Measurements from ENCODE around the gene IGSF23. TPM values are rescaled to one million over a fixed set of nuclear protein-coding genes. Genes with fewer than 3 reads are reported as not detected.
A peak's percentile ranks its signal among the peaks of the same experiment; 100 is the strongest.
"Not testable (repeated sequence)": the region's sequence is repeated elsewhere in the genome, so short reads cannot be mapped to it uniquely, and the experiment has no call there.

The IGSF23 gene
- total RNA-seq, 1 donor from 2014 or later = not detected

GRCh38 chr19:44590245-44591059 is 22.9 kb upstream of the IGSF23 start:
- Mint-ChIP-seq H3K4me3 (no peak overlapping the region), H3K9me3 (no peaks in the 10 kb centered on the region), H3K36me3 (no peaks in the 10 kb centered on the region), H3K4me1 (ENCODE audit: unreplicated experiment) (no peaks in the 10 kb centered on the region), H3K27ac (peak overlapping the region; percentile 58), H3K27me3 (peaks cover 8% of the 10 kb centered on the region)
- no peak for TF ChIP-seq CTCF (conservative IDR thresholded peaks at IDR 0.05)
- no peak for DNase-seq (ENCODE audit: extremely low spot score, unreplicated experiment)

GRCh38 chr19:44591340-44591993 is 21.9 kb upstream of the IGSF23 start:
- not testable (repeated sequence) for DNase-seq (ENCODE audit: extremely low spot score, unreplicated experiment); H3K36me3 Mint-ChIP-seq; H3K4me3 Mint-ChIP-seq; H3K4me1 Mint-ChIP-seq (ENCODE audit: unreplicated experiment); H3K9me3 Mint-ChIP-seq
- Mint-ChIP-seq H3K27ac (peak overlapping the region; percentile 58), H3K27me3 (peaks cover 14% of the 10 kb centered on the region)

GRCh38 chr19:44592451-44592890 is 20.9 kb upstream of the IGSF23 start:
- H3K4me1 Mint-ChIP-seq (ENCODE audit: unreplicated experiment) = no peaks in the 10 kb centered on the region
- TF ChIP-seq CTCF (conservative IDR thresholded peaks at IDR 0.05) = no peak
- no peak for DNase-seq (ENCODE audit: extremely low spot score, unreplicated experiment)
- H3K9me3 Mint-ChIP-seq = no peaks in the 10 kb centered on the region
- H3K27ac Mint-ChIP-seq = peak overlapping the region; percentile 80
- no peaks in the 10 kb centered on the region for H3K36me3 Mint-ChIP-seq
- H3K27me3 Mint-ChIP-seq = peaks cover 22% of the 10 kb centered on the region
- no peak overlapping the region for H3K4me3 Mint-ChIP-seq

- no peak overlapping the region for H3K4me3 Mint-ChIP-seq
- no peaks in the 10 kb centered on the region for H3K4me1 Mint-ChIP-seq (ENCODE audit: unreplicated experiment)
- no peak overlapping the region for H3K27ac Mint-ChIP-seq
- H3K9me3 Mint-ChIP-seq = no peaks in the 10 kb centered on the region
- no peaks in the 10 kb centered on the region for H3K36me3 Mint-ChIP-seq
- H3K27me3 Mint-ChIP-seq = peaks cover 30% of the 10 kb centered on the region
- no peak for TF ChIP-seq CTCF (conservative IDR thresholded peaks at IDR 0.05)
- no peak for DNase-seq (ENCODE audit: extremely low spot score, unreplicated experiment)
Measured at GRCh38 chr19:44593294-44593693, 20.1 kb upstream of the IGSF23 start.

GRCh38 chr19:44593866-44594266 is 19.5 kb upstream of the IGSF23 start:
- H3K4me1 Mint-ChIP-seq (ENCODE audit: unreplicated experiment); H3K9me3 Mint-ChIP-seq; H3K4me3 Mint-ChIP-seq; H3K36me3 Mint-ChIP-seq; DNase-seq (ENCODE audit: extremely low spot score, unreplicated experiment): not testable (repeated sequence)
- Mint-ChIP-seq H3K27me3 (peaks cover 31% of the 10 kb centered on the region), H3K27ac (peak overlapping the region; percentile 74)

- H3K27ac Mint-ChIP-seq = peak overlapping the region; percentile 74
- H3K4me3 Mint-ChIP-seq = no peak overlapping the region
- no peak for TF ChIP-seq CTCF (conservative IDR thresholded peaks at IDR 0.05)
- no peak for DNase-seq (ENCODE audit: extremely low spot score, unreplicated experiment)
- H3K4me1 Mint-ChIP-seq (ENCODE audit: unreplicated experiment) = no peaks in the 10 kb centered on the region
- H3K9me3 Mint-ChIP-seq = no peaks in the 10 kb centered on the region
- peaks cover 49% of the 10 kb centered on the region for H3K27me3 Mint-ChIP-seq
- H3K36me3 Mint-ChIP-seq = no peaks in the 10 kb centered on the region
Measured at GRCh38 chr19:44596428-44597130, 16.8 kb upstream of the IGSF23 start.

All from type B pancreatic cell (in vitro differentiated cells).